ENCODE measurements around the gene GUCY1A2. TPM values are rescaled to one million over a fixed set of nuclear protein-coding genes. Genes with fewer than 3 reads are reported as not detected.

Gene GUCY1A2
- total and polyA plus RNA-seq, 12 donors, result 0.68 to 18.5 (median 8.1) TPM

DNA sequence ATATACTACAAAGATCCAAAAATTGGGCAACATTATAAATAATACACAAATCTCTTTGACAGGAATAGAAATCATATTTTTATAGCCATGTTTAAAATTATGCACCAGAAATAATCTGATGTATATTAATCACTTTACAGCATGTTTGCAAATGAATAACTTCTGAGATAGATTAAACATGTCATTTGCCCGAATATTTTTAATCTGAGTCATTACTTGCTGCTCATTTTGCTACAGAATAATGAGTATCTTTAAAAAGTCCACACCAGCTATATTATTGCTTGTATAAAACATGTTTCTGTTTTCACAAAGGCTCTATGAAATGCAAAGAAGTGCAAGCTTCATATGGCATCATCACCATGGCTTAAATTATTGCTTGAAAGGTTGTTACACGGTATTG lies 336.8 kb downstream of the GUCY1A2 start:
- DNase-seq (no peak), ATAC-seq (no peak)
- WGBS, 2 donors, result 80 to 89% methylated on average over 2 of the region's 2 CpGs
- Histone ChIP-seq H3K27ac (no peak overlapping the region), H3K4me3 (no peak overlapping the region), H3K9me3 (no peaks in the 10 kb centered on the region), H3K27me3 (no peaks in the 10 kb centered on the region), H3K4me1 (no peaks in the 10 kb centered on the region), H3K36me3 (peaks cover 0 to 2% (median 0%) of the 10 kb centered on the region in 9 donors)
- TF ChIP-seq, protein P1, sequence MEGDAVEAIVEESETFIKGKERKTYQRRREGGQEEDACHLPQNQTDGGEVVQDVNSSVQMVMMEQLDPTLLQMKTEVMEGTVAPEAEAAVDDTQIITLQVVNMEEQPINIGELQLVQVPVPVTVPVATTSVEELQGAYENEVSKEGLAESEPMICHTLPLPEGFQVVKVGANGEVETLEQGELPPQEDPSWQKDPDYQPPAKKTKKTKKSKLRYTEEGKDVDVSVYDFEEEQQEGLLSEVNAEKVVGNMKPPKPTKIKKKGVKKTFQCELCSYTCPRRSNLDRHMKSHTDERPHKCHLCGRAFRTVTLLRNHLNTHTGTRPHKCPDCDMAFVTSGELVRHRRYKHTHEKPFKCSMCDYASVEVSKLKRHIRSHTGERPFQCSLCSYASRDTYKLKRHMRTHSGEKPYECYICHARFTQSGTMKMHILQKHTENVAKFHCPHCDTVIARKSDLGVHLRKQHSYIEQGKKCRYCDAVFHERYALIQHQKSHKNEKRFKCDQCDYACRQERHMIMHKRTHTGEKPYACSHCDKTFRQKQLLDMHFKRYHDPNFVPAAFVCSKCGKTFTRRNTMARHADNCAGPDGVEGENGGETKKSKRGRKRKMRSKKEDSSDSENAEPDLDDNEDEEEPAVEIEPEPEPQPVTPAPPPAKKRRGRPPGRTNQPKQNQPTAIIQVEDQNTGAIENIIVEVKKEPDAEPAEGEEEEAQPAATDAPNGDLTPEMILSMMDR (IDR thresholded peaks at IDR 0.05), result no peak
- intact Hi-C loops (cut with DNase I), result no loop called here

DNA sequence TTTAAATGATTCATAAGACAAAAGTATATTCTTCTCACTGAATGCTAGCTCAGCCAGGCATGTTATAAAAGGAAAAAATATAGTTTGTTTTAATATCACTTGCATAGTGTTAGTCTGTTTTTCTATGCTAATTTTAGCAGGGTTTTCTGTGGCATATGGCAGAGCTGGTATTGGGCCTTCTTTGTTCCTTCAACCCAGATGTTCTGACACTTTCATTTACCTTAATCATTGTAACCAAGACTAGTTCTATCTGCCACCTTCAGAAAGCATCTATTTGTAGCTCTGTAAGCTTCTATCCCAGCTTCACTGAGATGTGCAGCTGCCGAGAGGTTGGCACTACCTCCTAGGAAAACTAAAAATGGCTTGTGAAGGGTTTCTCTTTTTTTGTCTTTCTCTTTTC lies 338.7 kb downstream of the GUCY1A2 start:
- 79 to 80% methylated on average over 1 of the region's 1 CpG for WGBS, 2 donors

DNA sequence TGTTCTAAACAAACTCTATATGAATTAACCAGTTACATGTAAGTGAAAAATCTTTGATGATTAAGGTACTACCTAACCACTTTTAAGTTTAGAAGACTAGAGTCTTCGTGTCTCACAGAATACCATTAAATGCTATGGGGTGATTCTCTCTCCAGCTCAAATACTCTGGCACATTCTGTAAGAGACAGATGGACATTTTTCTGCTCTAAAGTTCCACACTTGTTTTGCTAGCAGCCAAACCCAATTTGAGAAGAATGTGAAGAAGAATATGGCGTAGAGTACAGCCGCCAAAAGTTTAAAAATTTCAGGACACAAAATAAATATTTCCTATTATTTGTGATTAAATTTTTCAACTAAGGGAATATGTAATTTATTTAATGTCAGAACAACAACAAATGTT lies 339.1 kb downstream of the GUCY1A2 start:
- Histone ChIP-seq H3K27ac (no peak overlapping the region), H3K36me3 (no peaks in the 10 kb centered on the region), H3K9me3 (no peaks in the 10 kb centered on the region), H3K27me3 (no peaks in the 10 kb centered on the region), H3K4me3 (no peak overlapping the region), H3K4me1 (no peaks in the 10 kb centered on the region)
- ATAC-seq, result no peak
- intact Hi-C loops (cut with DNase I), result no loop called here
- no peak for DNase-seq
- WGBS, 2 donors, result 81 to 86% methylated on average over 3 of the region's 3 CpGs
- TF ChIP-seq, protein P1 (IDR thresholded peaks at IDR 0.05), result no peak

More for the DNA sequence above, 338.7 kb downstream of the GUCY1A2 start:
- Histone ChIP-seq H3K27me3 (no peaks in the 10 kb centered on the region), H3K27ac (no peak overlapping the region), H3K4me3 (no peak overlapping the region), H3K36me3 (no peaks in the 10 kb centered on the region), H3K4me1 (no peaks in the 10 kb centered on the region), H3K9me3 (no peaks in the 10 kb centered on the region)
- TF ChIP-seq, protein P1 (IDR thresholded peaks at IDR 0.05), result no peak
- ATAC-seq, result no peak
- no peak for DNase-seq
- intact Hi-C loops (cut with DNase I), result no loop called here

DNA sequence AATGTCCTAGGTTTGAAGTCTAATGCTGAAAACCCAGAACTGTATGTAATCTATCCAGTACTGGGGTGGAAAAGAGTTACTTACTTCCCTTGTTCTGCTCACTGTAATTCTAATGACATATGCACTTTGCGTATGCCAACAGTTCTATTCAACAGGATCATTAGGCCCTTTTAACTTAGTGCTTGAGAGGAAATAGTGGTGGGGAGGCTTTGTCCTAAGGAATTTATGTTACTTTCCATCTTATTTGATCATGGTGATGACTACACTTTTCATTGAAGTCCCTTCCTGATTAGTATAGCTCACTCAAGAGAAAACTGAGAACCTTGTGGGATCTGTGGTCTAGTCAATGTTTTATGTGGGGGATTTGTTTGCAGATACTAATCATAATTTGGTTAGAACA lies 348.2 kb downstream of the GUCY1A2 start:
- DNase-seq (no peak), ATAC-seq (no peak)
- Histone ChIP-seq H3K4me1 (no peaks in the 10 kb centered on the region), H3K9me3 (no peaks in the 10 kb centered on the region), H3K27me3 (no peaks in the 10 kb centered on the region), H3K4me3 (no peak overlapping the region), H3K27ac (no peak overlapping the region), H3K36me3 (no peaks in the 10 kb centered on the region)
- TF ChIP-seq, protein P1 (IDR thresholded peaks at IDR 0.05), result no peak
- WGBS, 2 donors, result 78 to 82% methylated on average over 1 of the region's 1 CpG
- intact Hi-C loops (cut with DNase I), result no loop called here
